KG1 (cell line): ENCODE data around the gene NOTCH1.

Source experiments
- DNase-seq: peaks from one replicate; lab custom pipeline; 2025; lab: John Stamatoyannopoulos, UW

NOTCH1 gene

DNA sequence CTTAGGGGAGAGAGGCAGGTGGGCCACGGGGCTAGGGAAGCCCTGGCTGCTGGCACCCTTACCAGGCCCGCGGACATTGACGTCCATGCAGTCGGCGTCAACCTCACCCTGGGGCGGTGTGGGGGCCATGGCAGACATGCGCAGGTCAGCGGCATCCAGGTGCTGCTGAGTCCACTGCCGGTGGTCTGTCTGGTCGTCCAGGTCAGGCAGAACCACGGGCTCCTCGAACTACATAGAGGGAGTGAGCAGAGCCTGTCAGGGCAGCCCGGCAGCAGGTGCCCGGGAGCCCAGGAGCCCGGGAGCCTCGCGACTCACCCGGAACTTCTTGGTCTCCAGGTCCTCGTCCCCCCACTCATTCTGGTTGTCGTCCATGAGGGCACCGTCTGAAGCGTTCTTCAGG, 44.2 kb downstream of the NOTCH1 start:
- no peak for DNase-seq

DNA sequence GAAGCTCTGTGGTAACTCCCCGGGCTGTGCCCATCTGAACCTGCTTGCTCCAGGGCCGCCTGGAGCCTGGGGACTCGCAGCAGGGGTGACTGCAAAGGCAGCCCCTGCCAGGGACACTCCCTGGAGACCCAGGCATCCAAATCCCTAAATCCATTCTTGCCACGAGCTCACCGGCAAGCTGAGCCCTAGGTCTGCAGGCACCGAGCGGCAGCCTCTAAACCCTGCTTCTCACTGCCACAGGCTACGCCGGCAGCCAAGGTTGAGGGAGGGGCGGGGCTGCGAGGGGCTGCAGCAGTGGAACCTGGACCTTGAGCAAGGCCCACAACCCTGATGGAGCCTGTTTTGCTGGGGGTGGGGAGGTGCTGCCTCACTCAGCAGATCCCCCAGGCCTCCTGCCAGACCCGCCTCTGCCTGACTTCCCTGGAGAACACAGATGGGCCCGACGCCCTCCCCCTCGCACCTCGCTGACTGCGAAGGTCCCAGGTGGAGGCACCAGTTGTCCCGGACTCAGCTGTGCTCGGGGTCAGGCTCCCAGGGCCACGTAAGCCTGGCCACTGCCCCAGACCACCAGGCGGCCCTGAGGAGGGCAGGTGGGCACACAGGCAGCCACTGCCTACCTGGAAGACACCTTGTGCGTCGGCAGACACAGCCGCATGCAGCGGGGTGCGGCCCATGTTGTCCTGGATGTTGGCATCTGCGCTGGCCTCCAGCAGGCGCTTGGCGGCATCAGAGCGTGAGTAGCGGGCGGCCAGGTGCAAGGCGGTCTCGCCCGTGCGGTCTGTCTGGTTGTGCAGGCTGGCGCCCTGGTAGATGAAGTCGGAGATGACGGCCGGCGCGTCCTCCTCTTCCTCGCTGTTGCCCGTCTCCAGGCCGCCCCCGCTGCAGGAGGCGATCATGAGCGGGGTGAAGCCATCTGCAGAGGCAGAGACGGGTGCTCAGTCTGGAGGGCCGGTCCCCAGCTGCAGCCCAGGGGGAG, 45.6 kb downstream of the NOTCH1 start:
- DNase-seq, result no peak

DNA sequence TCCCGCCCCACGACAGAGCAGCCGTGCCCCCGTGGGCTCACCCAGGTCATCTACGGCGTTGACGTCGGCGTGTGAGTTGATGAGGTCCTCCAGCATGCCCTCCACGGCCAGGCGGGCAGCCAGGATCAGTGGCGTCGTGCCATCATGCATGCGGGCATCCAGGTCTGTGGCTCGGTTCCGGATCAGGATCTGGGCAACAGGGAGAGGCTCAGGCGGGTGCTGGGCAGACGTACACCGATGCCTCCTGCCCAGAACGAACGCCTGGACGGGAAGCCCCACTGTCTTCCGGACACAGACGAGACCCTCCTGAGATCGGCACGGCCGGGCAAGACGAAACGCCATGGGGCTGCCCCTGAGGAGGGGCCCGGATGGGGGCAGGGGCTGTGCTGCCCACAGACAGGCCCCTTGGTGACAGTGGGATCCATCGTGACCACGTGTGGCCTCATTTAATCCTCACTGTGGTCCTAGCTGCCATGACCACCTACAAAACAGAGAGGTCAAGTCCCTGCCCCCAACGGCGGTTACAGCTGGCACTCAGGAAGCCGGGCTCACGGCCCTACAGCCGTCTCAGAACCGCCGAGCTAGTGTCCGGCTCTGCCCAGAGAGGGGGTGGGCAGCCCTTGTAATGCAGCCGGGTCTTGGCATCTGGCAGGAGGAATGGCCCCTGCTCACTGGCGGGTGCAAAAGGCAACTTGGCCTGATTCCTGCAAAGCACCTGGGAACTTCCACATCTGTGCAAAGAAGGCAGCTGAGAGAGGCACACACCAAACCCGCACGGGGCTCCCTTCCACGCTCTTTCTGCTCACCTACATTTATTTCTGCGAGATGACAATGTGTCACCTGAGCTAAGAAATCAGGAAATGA, 46.5 kb downstream of the NOTCH1 start:
- no peak for DNase-seq

DNA sequence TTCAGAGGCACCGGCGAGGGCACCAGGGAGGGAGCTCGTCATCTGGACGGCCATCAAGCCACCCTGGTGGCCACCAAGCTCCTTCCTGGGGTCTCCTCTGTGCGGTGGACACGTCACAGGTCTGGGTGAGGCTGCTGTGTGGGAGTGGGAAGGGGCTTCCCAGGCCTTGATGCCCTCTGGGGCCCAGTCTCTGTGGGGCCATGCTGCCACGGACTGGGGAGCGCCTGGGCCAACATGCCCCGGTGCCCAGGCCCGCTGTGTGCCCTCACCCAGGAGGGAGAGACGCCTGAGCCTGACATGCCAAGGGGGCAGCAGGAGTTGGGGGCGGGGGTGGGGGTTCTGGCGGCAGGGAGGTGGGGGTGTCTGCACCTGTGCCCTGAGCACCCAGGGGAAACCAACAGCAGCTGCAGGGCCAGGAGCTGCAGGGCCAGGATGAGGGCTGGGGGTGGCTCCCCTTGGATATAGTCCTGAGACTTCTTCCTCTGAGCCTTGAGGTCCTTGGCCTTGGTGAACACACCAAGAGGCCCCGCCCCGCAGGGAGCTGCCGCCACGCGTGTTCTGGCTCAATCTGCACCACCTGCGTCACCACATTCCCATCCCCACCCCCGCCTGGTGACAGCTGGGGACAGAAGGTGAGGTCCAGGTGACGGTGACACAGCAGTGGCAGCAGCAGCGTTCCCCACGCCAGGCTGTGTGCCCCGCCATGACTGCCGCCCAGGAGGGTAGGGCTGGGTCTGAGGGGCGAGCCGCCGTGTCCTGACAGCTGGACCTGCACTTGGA, 47.7 kb downstream of the NOTCH1 start:
- no peak for DNase-seq

DNA sequence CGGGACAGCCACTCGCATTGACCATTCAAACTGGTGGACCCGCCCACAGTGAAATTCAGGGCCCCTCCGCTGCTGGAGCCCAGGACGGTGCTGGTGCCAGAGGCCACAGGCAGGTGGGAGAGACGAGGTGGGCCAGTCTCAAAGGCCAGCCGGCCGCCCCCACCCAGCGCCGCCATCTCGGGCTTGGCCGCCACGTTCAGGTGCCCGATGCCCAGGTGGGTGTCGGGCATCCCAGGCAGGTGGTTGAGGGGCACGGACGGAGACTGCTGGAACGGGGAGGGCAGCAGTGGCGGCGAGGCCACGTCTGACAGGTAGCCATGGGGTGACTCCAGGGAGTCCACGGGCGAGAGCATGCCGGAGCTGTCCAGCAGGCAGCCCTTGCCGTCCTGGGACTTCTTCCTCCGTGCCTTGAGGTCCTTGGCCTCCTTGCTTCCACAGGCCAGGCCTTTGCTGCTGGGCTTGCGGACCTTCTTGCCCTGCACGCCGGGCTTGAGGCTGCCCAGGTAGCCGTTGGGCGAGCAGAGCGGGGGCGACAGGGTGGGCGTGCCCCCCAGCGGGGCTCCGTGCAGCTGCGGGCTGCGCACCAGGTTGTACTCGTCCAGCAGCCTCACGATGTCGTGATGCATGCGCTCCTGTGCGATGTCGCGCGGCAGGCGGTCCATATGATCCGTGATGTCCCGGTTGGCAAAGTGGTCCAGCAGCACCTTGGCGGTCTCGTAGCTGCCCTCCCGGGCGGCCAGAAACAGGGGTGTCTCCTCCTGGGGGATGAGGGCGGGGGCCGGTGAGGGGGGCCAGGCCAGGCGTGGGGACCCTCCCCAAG, 48.8 kb downstream of the NOTCH1 start:
- DNase-seq, result no peak

DNA sequence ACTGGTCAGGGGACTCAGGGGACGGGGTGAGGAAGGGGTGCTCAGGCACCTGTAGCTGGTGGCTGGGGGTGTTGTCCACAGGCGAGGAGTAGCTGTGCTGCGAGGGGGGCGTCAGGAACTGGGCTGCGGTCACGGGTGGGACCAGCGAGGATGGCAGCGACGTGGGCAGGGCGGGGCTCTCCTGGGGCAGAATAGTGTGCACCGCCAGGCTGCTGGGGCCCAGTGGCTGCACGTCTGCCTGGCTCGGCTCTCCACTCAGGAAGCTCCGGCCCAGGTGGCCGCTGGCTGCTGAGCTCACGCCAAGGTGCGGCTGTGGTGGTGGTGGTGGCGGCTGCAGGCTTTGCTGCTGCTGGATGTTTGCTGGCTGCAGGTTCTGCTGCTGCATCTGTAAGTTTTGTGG, 49.7 kb downstream of the NOTCH1 start:
- no peak for DNase-seq

- DNase-seq, result no peak
Observed at GRCh38 chr9:136495238-136495800, 50.5 kb downstream of the NOTCH1 start.

DNA sequence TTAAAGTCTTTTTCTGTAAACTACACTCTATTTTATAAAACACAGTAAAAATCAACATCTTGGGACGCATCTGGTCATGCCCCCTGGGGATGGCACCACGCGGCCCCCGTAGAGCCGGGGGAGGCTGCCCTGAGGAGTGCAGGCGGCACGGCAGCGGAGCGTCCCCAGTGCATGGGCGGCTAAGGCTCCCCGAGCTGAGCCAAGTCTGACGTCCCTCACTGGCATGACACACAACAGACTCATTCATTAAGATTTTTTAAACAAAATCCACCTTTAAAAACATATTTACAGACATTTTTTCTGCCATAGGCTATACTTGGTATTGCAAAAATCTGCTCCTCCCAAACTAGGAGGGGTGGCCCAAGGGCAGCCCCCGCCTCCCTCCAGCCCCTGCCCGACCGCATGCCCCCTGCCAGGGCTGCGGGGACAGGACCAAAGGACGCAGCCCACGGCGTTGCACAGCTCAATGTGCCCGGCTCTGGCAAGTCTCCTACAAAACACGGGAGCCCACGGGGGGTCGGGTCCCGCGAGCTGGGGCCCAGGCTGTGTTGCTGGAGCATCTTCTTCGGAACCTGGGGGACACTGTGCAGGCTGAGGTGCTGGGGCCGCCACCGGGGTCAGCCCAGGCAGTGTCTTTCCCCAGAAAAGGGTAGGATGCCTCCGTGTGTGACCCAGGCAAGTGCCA, 51.2 kb downstream of the NOTCH1 start:
- no peak for DNase-seq

GRCh38 chr9:136494012-136494411, 51.8 kb downstream of the NOTCH1 start:
- DNase-seq, result no peak

GRCh38 chr9:136493567-136493971, 52.3 kb downstream of the NOTCH1 start:
- no peak for DNase-seq

GRCh38 chr9:136492978-136493522, 52.8 kb downstream of the NOTCH1 start:
- DNase-seq, result no peak

- DNase-seq, result no peak
Observed at GRCh38 chr9:136489731-136490130, 56.1 kb downstream of the NOTCH1 start.

DNA sequence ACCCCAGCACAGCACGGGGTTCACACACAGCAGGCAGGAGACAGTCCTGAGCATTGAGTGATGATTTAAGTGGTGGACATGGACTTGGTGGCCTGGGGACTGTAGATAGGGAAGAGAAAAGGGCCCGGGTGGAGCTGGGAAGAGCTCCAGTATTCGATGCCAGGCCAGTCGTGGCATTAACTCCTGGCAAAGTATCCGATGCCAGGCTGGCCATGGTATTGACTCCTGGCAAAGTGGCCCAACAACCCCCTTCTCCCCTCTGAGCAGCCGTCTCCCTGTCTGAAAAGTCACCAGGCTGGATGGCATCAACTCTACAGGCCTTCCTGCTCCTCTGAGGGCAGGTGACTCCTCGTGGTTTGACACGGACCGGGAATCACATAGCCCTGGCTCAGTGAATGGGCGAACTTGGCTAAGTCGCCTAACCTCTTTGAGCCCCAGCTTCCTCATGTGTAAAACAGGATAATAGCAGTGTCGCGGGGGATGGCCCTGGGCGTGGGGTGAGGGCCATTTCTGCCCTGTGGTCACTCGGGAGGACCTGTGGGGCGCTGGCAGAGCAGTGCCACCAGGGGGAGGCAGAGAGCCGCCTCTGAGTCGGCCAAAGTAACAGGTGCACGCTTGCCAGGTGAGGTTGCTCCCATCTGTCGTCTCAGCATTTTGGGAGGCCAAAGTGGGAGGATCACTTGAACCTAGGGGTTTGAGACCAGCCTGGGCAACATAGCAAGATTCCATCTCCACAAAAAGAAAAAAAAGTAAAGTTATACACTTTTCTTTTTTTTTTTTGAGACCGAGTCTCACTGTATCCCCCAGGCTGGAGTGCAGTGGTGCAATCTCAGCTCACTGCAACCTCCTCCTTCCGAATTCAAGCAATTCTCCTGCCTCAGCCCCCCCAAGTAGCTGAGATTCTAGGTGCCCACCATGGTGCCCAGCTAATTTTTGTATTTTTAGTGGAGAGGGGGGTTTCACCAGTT, 57.3 kb downstream of the NOTCH1 start:
- DNase-seq, result no peak

GRCh38 chr9:136487672-136488071, 58.2 kb downstream of the NOTCH1 start:
- DNase-seq, result no peak

DNA sequence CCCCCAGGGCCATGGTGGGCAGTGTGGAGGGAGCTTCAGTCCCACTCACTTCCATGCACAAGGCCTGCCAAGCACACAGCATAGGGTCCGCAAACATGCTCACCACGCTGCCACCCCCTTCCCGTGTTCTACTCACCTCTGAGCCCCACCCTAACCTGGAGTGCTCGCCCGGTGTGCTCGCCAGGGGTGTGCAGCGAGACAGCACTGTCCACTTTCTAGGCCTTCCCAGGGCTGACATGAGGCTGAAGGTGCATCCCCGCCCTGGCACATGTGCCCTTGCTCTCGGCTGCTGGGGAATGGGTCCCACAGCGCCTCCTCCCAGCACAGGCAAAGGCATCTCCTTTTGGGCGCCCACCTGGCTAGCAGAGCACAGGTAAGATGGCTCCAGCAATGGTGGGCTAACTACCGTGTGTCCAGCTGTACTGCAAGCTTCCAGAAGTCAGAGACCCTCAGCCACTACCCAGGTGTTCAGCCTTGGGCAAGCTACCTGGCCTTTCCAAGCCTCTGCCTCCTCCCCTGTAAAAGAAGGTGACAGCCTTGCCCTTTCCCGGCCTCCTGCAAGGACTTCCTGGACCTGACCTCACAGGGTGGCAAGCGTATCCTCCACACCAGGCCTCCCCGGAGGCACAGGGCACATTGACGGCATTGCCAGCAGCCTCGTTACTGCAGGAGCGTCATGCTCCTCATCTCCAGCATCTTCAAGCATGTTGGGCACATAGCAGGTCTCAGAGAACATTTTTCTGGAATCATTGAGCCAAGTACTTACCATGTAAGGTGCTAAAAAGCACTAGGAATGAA, 58.8 kb downstream of the NOTCH1 start:
- DNase-seq, result no peak

GRCh38 chr9:136486131-136486530, 59.7 kb downstream of the NOTCH1 start:
- DNase-seq, result no peak

DNA sequence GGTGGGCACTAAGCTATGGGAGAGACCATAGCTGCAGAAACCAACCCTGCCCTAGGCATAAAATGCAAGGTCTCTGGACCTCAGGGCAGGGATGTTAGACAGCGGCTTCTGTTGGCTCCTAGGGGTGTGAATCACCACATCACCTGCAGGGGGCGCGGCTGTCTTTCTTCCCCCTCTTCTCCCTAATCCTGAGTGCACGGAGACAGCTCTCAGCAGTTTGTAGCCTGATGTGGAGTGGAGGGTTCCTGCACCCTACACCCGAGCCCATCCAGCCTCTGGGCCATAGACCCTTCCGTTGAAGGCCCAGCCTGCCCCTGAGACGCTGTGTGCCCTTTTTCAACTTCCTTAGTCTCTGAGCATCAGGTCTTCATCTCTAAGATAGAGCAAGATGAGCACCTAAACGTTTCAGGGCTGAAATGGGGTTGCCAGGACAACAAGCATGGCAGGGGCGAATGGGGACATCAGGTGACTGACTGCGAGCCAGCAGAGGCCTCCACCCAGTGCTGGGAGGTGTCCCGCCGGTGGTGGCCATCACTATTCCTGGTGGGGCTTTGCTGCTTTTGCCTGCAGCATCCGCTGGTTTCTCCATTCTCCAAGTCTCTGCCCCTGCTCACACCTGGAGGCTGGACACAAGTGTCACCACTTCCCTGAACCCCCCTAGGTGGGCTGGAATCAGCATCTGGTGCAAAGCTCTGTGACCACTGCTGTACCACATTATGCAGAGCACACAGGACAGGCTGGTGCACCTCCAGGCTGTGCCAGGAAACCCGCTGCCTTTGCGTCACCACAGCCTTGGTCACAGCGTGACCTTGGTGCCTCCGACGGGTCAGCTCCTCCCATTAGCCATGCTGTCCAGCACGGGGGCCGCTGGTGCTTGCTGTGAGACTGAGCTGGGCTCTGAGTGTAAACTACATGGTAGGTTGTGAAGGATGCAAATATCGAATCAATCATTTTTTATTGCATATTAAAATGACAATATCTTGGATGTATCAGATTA, 60.5 kb downstream of the NOTCH1 start:
- peak; percentile 71 for DNase-seq
